Hematopoietic multipotent progenitor cell treated with erythropoietin and hydrocortisone succinate and interleukin-3 and kit ligand, for 6 days (in vitro differentiated cells): ENCODE results near the gene POGLUT2.

Source experiments
- DNase-seq: peaks from one replicate; pipeline ENCODE4 v3.0.0-alpha.2; 2015

The POGLUT2 gene

DNA sequence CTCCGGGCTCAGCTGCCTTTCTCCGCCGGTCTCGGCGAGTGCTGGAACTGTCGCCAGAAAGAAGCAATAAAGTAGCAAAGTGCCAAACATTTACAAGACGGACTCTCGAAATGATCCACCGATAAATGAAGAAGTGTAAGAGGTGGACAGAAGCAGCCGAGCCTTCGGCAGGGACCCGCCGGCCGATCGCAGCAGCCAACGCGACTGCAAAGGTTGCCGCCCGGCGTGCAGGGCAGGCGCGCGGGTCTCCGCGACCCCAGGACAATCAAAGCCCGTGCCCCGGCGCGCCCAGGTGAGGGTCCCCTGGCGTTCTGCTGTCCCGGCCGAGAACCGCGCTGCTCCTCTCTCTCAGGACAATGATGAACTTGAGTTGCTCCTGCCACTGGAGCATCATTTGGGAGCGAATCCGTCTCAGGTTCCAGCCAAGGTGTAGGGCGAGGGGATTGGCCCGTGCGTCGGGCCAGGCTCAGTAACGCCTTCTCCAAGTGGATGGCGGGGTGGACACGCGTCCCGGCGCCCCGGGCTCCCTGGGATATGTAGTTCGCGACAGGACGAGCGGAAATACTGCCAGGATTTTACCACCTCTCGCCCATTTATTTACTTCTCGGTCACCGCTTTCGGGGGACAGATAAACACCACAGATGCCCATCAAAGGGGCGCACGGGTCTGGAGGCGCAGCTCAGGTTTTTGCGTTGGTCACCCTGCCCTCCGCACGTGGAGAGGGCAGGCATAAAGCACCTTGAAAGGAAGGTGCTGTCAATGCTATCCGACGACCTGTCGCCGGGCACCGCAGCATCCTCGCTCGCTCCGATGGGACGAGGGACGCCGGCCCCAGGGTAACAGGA lies at the start of gene POGLUT2, which contains the start of gene BIVM:
TSS of gene POGLUT2 (minus strand) at position 396 of the 845 bp plus-strand sequence. CDS start at position 90, 306 bp downstream.
TSS of gene BIVM (plus strand) at position 539 of the 845 bp plus-strand sequence. CDS start 8,149 bp downstream, outside the sequence.
- DNase-seq = peak; percentile 96

DNA sequence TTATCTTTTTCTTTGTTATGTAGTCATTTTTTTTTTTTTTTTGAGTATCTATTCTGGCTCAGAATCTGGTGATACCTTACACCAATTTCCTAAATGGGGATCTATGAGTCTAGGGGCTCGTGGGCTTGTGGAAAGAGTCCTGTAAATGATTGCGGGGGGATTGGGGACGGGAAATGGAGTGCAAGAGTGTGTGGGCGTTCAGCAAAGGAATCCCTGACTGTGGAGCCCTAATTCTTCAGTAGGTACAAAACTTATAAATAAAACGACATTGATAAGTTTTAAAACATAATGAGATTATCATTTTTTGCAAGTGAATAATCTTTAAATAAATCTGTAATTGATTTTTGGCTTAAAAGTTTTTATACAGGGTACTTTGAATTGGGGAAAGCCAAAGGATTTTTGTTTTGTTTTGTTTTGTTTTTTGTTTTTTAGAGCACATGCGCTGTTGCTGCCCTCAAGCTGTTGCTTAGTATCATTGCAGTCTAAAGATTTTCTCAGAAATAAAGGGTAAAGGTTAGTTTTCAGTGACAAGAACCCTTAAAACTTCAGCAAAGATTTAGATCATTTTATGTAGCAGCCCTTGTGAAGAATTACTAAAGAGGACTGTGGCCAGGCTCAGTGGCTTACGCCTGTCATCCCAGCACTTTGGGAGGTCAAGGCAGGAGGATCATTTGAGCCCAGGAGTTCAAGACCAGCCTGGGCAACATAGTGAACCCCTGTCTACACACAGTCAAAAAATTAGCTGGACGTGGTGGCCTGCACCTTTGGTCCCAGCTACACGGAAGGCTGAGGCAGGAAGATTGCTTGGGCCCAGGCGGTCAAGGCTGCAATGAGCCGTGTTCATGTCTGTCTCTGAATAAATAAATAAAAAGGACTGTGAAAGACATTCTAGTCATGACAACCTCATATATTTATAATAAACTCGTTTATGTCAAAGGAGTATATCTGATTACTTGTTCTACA lies 48.8 kb upstream of the POGLUT2 start:
- peak; percentile 76 for DNase-seq

DNA sequence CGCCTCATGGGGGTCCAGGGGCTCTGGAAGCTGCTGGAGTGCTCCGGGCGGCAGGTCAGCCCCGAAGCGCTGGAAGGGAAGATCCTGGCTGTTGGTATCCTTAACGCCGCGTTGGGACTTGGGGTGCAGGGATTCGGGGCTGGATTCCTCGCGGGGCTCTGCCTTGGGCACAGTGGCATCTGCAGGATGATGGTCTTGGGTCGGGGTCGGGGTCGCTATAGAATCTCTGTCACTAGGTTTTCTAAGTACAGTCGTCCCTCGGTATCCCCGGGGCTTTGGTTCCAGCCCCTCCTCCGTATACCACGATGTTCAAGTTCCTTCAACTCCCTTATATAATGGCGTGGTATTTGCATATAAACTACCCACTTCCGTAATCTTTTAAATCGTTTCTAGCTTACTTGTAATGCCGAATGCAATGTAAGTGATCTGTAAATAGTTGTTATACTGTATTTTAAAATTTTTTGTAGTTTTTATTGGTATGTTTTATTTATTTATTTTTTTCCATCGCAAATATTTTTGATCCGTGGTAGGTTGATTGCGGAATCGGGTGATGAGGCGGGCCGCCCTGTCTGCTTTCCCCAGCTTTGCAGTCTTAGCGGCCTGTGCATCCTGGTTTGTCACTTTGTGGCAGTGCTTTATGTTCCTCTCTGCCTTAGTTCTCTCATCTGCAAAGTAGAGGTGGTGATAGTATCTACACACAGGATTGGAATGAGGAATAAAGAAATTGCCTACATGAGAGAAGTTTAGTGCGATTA lies 47.7 kb upstream of the POGLUT2 start:
- DNase-seq = peak; percentile 79

DNA sequence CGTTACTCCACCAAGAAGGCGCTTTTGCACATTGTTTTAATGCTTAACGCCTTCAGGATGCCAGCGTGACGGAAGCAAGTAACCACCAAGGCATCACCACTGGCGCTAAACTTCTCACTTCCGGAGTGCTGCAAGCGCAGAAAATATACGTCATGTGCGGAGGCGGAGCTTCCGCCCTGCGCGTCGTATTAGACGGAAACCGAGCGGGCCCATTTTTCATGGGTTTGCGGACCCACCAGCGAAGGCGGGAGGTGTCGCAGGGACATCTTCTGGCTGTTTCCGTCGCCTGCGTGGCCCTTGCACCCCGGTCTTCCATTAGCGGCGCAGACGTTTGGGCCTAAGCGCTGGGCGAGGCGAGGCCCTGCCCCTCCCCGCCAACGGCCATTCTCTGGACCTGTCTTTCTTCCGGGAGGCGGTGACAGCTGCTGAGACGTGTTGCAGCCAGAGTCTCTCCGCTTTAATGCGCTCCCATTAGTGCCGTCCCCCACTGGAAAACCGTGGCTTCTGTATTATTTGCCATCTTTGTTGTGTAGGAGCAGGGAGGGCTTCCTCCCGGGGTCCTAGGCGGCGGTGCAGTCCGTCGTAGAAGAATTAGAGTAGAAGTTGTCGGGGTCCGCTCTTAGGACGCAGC lies 47.0 kb upstream of the POGLUT2 start, which contains the start of gene ERCC5:
TSS of gene ERCC5 (plus strand) at position 403 of the 631 bp plus-strand sequence. CDS start 235 bp downstream, outside the sequence.
- peak; percentile 98 for DNase-seq

DNA sequence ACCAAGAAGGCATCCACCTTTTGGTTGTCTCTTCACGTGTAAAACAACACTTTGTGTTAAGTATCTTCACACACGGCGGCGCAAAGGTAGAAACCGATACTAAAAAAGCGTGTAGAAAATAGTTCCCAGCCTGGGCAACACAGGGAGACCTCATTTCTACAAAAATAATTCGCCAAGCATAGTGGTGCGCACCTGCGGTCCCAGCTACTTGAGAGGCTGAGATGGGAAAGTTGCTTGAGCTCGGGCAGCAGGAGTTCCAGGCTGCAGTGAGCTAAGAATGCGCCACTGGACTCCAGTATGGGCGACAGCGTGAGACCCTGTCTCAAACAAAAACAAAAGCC lies 46.5 kb upstream of the POGLUT2 start:
- DNase-seq = no peak

DNA sequence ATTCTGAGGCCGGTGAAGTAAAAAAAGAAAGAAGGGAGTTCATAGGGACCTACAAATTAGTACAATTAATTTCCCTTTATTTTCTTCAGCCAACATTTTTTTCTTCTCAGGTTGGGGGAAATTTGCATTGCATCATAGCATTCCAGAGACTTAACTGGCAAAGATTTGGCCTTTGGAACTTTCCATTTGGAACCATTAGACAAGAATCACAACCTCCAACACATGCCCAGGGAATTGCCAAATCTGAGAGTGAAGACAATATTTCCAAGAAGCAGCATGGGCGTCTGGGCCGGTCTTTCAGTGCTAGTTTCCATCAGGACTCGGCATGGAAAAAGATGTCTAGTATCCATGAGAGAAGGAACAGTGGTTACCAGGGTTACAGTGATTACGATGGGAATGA lies 40.7 kb upstream of the POGLUT2 start:
- no peak for DNase-seq

DNA sequence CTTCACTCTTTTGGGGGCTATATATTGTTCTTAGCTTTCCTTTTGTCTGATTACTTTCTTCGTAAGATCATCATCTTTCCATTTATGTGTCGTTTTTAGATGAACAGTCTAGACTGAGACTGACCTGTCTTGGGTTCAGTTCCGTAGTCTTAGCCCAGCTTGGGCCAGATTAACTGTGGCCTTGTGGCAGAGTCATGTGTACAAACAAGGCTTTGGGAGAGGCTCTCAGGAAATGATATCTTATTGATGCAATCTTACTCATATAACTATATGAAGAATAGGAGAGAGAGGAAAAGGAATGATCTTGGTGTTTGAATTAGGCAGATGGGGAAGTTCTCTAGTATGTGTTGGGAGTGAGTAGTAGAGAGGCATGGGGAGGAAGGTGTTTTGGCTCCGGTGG lies 40.2 kb upstream of the POGLUT2 start:
- no peak for DNase-seq

DNA sequence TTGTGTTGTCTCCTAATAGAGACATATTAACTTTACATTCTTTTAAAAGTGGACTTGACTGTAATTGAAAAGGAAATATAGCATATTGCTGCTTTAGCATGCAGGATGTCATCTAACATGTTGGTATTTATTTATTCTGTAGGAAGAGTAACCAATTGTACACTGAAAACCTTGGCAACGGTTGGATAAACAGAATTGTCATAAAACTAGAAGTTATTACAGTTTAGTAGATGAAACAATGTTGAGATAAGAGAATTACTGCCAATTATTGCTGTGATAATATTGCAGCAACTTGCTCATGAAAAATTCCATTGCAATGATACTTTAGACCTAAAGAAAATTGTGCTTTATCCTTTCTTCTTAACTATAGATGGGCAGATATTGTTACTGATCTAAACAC lies 39.5 kb upstream of the POGLUT2 start:
- no peak for DNase-seq

DNA sequence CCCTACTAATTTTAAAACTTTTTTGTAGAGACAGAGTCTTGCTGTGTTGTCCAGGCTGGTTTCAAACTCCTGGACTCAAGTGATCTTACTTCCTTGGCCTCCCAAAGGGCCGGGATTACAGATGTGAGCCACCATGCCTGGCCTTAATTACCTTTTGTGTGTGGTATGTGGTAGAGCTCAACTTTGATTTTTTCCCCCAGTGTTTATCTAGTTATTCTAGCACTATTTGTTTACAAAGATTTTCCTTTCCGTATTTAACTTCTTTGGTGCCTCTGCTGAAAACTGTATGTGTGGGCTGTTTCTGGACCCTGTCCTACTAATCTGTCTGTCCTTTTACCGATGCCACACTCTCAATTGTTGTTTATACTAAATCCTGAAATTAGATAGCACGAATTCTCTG lies 37.7 kb upstream of the POGLUT2 start:
- no peak for DNase-seq

DNA sequence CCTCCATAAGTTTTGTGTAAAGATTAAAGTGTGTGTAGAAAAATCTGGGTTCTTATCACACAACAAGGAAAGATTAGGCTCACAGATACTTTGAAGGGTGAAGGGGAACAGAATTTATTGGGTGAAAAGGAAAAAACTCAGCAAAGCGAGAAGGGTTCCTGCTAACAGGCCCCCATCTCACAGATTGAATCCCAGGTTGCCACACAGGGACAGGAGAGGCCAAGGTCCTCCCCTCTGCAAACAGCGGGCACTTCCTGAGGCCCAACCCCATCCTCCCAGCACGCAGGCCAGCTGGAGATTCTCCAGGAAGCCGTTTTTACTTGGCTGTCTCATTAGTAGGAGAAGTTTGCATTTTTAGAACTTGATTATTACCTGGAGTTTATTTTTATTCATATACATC lies 31.9 kb upstream of the POGLUT2 start:
- DNase-seq = no peak

DNA sequence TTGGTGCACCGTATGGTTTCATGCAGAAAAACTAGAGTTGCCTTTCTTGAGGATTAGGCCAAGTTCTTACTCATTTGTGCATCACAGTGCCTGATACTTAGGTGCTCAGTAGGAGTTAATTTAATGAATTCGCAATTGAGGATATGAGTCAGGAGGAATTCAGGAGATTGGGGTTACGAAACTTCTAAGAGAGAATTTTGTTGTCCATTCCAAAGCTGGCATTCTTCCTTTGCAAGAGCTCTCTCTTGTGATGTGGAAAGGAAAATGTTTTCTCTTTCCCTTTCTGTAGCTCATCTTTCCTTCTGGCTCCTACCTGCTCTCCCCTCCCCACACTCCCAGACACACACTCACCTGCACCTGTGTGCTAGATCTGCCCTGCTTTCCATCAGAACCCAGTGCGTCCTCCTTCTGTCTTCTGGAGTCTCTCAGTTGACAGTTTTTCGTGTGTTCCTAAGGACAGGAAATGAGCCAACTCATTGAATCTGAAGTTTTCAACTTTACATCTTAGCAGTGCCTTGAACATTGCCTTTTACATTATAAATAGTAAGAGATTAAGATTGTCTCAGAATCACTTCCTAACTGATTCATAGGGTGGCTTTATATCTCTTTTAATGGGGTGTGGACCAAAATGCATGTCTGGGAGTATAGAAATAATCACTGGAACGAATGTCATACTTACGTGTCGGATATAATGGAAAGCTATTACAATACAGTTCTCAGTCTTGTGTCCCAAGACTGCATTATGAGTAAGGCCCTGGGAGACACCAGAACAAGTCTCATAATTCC lies 27.3 kb upstream of the POGLUT2 start:
- no peak for DNase-seq

DNA sequence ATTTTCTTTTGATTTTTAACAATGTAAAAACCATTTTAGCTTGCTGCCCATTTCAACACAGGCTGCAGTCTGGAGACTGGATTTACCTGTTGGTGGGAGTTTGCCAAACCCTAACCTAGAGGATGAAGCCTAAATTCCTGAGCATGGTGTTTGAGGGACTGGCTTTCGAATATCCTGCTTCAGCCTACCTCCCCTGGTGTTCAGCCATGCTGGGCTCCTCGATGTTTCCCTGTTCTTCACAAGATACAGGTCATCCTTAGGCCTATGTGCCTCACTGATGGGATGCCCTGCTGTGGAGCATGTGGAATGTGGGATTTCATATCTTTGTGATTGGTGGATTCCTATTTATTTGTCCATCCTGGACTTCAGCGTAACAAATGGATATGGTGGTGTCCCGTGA lies 26.6 kb upstream of the POGLUT2 start:
- no peak for DNase-seq

DNA sequence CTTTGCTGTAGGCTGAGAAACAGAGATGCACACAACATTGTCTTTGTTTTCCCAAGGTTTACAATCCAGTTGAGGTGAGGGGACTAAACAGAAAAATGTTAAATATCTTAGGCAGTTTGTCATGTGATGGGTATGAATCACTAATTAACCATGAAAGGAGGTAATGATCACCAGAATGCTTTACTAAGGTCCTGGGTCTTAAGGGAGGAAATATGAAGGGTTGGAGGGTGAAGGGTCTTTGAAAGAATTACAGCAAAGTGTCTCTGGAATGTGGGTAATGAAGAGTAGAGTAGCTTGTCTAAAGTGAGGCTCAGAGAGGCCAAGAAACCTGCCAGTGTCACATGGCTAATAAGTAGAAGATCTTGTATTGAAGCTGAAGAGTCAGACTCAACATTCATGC lies 19.1 kb upstream of the POGLUT2 start:
- DNase-seq = no peak

DNA sequence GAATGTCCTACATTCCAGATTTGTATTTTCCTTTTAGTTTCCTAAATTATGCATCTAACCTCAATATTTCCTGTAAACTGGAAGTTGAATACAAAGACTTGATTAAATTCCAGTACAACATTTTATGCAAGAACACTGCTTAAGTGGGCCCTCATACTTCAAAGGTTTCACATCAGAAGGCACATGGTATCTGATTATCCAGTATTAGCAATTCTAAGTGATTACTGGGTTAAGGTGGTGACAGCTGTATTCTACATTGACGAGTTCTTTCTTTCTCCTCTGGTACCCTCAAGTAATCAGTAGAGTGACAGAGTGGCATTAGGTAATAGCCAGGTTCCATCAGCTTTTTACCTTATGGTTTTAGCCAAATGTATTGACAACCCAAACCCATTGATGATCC lies 18.5 kb upstream of the POGLUT2 start:
- DNase-seq = no peak

DNA sequence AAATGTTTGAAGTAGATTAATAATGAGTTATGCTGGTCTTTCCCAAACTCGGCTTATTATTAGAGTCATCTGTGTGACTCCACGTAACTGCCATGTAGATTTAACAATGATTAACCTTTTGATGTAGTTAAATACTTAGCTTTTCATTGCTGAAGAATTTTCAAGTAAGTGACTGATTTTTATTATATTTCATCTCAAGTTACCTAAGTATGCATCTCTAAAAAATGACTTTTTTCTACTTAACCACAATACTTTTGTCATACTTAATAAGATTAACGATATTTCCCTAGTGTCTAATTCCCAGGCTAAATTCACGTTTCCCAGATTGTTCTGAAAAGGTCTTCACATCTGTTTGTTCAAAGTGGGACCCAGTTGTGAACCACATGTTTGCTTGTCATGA lies 17.9 kb upstream of the POGLUT2 start:
- no peak for DNase-seq

DNA sequence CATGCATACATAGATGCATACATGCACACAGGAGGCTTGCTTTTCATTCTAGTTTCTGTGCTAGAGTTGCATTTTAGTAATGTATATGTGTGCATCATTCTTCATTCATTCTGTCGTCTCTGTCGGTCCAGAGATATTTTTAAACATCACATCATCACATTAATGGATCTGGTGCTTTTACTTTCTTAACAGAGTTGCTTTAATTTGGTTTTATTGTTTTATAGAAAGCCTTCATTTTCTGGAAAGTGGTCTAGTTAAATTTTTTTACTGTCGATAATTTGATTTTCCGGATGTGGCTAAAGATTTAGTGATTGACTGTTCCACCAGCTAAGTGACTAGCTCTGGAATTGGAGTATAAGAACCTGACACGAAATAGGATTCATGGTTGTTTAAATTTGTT lies 17.0 kb upstream of the POGLUT2 start:
- DNase-seq = no peak

DNA sequence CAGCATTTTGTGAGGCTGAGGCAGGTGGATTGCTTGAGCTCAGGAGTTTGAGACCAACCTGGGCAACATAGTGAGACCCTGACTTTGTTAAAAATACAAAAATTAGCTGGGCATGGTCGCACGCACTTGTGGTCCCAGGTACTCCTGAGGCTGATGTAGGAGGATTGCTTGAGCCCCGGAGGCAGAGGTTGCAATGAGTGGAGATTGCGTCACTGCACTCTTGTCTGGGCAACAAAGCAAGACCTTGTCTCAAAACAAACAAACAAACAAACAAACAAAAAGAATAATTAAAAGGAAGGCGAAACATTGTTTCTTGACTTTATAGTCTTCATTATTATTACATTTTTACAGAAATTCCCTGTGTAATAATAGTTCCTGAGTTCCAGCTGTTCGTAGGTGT lies 16.0 kb upstream of the POGLUT2 start:
- DNase-seq = no peak

DNA sequence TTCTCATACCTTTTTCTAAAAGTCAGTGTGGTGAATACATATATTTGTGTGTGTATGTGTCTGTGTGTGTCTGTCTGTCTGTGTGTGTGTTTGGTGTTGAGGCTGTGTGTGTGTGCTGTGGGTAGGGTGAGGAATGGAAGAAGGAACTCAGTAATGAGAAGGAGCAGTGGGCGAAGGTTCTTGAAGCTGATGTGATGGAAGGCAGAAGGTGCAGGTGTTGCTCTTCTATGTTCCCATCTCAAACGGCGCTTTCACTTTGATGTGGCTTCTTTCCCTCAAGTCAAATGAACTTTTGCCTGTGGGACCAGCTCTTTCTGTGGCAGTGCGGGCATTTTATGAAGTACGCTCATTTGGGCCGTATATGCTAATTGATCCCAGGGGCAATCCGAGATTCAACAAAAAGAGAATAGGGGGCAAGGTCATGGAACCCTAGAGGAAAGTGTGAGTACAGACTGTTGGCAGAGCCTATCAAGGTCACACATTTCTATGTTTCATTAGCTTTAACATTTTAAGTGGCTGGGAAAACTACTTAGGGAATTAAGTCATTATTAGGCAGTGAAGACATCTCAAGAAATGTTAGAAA lies 15.3 kb upstream of the POGLUT2 start:
- no peak for DNase-seq

DNA sequence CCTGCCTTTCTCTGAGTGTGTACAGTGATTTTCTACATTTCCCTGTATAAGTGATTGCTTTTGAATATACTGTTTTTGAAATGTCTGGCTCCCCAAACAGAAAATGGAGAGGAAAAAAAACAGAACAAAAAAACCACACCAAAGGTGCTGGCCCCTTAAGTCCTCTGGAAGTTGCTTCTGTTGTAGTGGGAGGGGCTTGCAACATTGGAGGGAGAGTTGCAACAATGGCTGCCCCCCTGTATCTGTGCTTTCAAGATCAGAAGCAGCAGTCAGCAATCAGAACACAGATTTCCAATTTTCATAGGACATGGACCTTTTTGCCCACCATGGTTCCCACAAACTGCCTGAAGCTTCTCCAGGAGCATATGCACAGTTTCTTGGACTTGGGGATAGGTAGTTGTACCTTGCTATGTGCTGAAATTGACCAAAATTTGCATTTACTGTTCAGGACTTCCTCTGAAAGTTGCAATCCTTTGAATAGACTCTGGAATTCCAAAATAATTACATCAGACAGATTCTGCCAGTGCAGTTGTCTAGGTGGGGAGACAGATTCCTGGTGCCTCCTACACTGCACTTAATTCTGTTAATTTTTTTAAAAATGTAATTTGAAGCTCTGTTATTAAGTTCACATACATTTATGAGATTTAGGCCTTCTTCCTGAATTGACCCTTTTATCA lies 14.0 kb upstream of the POGLUT2 start:
- DNase-seq = peak; percentile 30

DNA sequence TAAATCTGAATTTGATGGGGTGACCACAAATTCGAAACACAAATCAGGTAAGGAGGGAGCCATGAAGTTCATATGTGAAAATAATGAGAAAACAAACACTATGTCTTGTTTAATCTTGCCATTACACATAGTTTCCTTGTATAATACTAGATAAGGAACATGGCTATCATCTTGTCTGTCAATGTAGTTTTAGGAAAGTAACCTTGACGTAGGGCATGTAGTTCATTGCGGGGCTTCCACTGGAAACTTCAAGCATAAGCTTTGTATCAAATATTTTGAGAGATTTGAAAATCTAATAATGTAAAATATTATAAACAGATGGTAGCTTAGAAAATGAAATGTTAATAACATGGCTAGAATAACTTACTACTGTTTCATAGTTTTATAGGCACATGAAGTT lies 8.9 kb upstream of the POGLUT2 start:
- DNase-seq = no peak

DNA sequence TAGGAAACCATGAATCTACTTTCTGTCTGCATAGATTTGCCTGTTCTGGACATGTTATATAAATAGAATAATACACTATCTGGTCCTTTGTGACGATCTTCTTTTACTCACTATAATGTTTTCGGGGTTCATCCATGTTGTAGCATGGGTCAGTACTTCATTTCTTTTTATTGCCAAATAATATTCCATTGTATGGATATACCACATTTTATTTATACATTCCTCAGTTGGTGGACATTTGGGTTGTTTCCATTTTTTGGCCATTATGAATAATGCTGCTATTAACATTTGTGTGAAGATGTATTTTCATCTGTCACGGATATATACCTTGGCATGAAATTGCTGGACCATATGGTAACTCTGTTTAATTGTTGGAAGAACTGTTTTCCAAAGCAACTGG lies 6.9 kb upstream of the POGLUT2 start:
- DNase-seq = no peak
